HepG2 (cell line): ENCODE data around the gene TMPRSS7. TPM values are rescaled to one million over a fixed set of nuclear protein-coding genes. Genes with fewer than 3 reads are reported as not detected.

Experiments used
- ATAC-seq: fragments of 200-7000 bp; cut with Tn5 transposase; 3 replicates; pipeline ENCODE4 v1.9.1; 2020; ENCODE audit warnings: mild to moderate bottlenecking, moderate library complexity
- BruUV-seq: library from RNA; stranded (reverse); fragments of 400-500 nt; replicated peaks from 2 replicates; lab custom pipeline; 2021; lab: Mats Ljungman, UMichigan
- CTCF ChIA-PET: fragments of 300-600 bp; formaldehyde crosslinking; extraction: SDS; loops from one replicate; lab custom pipeline; 2021; ENCODE audit warnings: low total read pairs, inconsistent platforms, low intra/inter-chr PET ratio; lab: Yijun Ruan, JAX
- POLR2A ChIA-PET: fragments of 350-600 bp; sonication (Branson Sonifier 250); formaldehyde crosslinking; loops from one replicate; lab custom pipeline; 2020; ENCODE audit warnings: antibody characterized with exemption, inconsistent platforms; lab: Yijun Ruan, JAX
- DNase-seq: peaks from one replicate; pipeline ENCODE4 v3.0.0-alpha.2; 2015; ENCODE audit warnings: low spot score
- FAIRE-seq: peaks from 3 replicates; lab custom pipeline; 2011; peaks lifted over from hg19 to GRCh38; lab: Jason Lieb, UNC
- H2AFZ ChIP-seq: one replicate; pipeline ENCODE4 v1.6.1; 2011; ENCODE audit warnings: low read length, inconsistent platforms
- H3K27ac ChIP-seq: fragments of 300-600 bp; 3 replicates; pipeline ENCODE4 v1.8.0; 2011; ENCODE audit warnings: mixed run types, mild to moderate bottlenecking, mixed read lengths, low read length, inconsistent platforms; ENCODE audit not compliant: insufficient read depth; ENCODE audit errors: extremely low read length
- H3K27me3 ChIP-seq, 2 experiments: fragments of 200-600 bp in 1 of 2; 2 replicates in 1 of 2; 3 replicates in 1 of 2; pipeline versions ENCODE4 v1.6.0 to v1.8.0; 2011; ENCODE audit warnings: low read length in 2 of 2, mild to moderate bottlenecking in 2 of 2, moderate library complexity in 2 of 2, inconsistent platforms in 1 of 2; ENCODE audit not compliant: insufficient read depth in 2 of 2, control insufficient read depth in 1 of 2
- H3K36me3 ChIP-seq, 2 experiments: fragments of 200-600 bp in 1 of 2; replicated peaks in 1 of 2; 2 replicates in 1 of 2; 3 replicates in 1 of 2; pipeline versions ENCODE4 v1.5.1 to v1.8.0; 2011; ENCODE audit warnings: low read length in 2 of 2, inconsistent platforms in 1 of 2; ENCODE audit not compliant: insufficient read depth in 2 of 2, control insufficient read depth in 1 of 2
- H3K4me1 ChIP-seq: 2 replicates; pipeline ENCODE4 v1.5.1; 2012; ENCODE audit warnings: low read length, inconsistent platforms; ENCODE audit not compliant: insufficient read depth
- H3K4me2 ChIP-seq: 2 replicates; pipeline ENCODE4 v1.6.0; 2011; ENCODE audit warnings: low read depth, low read length, inconsistent platforms
- H3K4me3 ChIP-seq, 3 experiments: fragments of 200-600 bp in 1 of 3; sonication (generic), shearing (Covaris generic) in 1 of 3; replicated peaks in 1 of 3; 2 replicates each; pipeline ENCODE4 v1.5.1; 2011 to 2016; ENCODE audit warnings: low read length in 3 of 3, inconsistent platforms in 2 of 3, low read depth in 2 of 3, mild to moderate bottlenecking in 2 of 3, control low read depth in 1 of 3, mixed read lengths in 1 of 3; ENCODE audit not compliant: insufficient read depth in 1 of 3
- H3K79me2 ChIP-seq: one replicate; pipeline ENCODE4 v1.6.1; 2011; ENCODE audit warnings: low read length, inconsistent platforms; ENCODE audit not compliant: insufficient read depth
- H3K9ac ChIP-seq: 2 replicates; pipeline ENCODE4 v1.6.0; 2011; ENCODE audit warnings: mild to moderate bottlenecking, low read depth, low read length, inconsistent platforms; ENCODE audit not compliant: insufficient read depth
- H3K9me3 ChIP-seq: 2 replicates; pipeline ENCODE4 v1.5.1; 2012; ENCODE audit warnings: mild to moderate bottlenecking, low read length
- H4K20me1 ChIP-seq: 2 replicates; pipeline ENCODE4 v1.6.0; 2011; ENCODE audit warnings: inconsistent platforms, mild to moderate bottlenecking, low read length, moderate library complexity; ENCODE audit not compliant: insufficient read depth
- ARHGAP35 ChIP-seq: sonication (generic); formaldehyde crosslinking; IDR thresholded peaks from 2 replicates; pipeline ENCODE4 v1.9.0; 2022; ENCODE audit warnings: mild to moderate bottlenecking, inconsistent platforms, moderate library complexity, missing genetic modification reagents, borderline replicate concordance
- EHMT2 ChIP-seq: fragments of 200-600 bp; sonication (generic); IDR thresholded peaks from 2 replicates; pipeline ENCODE4 v1.7.0; 2017; ENCODE audit warnings: antibody characterized with exemption, low read depth, low read length, borderline replicate concordance
- ETS1 ChIP-seq: sonication (generic); formaldehyde crosslinking; IDR thresholded peaks from 2 replicates; pipeline ENCODE4 v1.4.0; 2020; ENCODE audit warnings: missing genetic modification reagents
- FLYWCH1 ChIP-seq: sonication (generic); formaldehyde crosslinking; IDR thresholded peaks from 2 replicates; pipeline ENCODE4 v1.8.1; 2023; ENCODE audit warnings: mild to moderate bottlenecking, missing genetic modification reagents
- FOXA1 ChIP-seq, 2 experiments: fragments of 450-650 bp in 1 of 2; sonication (generic) in 1 of 2; formaldehyde crosslinking in 1 of 2; IDR thresholded peaks; 2 replicates each; pipeline versions ENCODE4 v1.4.0 to v1.6.1; 2016 to 2020; ENCODE audit warnings: missing genetic modification reagents in 1 of 2
- LCORL ChIP-seq, 2 experiments: fragments of 450-650 bp in 1 of 2; sonication (generic) in 1 of 2; formaldehyde crosslinking in 1 of 2; IDR thresholded peaks; 2 replicates each; pipeline versions ENCODE4 v1.5.0 to v1.6.1; 2017 to 2020; ENCODE audit warnings: antibody characterized with exemption in 1 of 2, missing genetic modification reagents in 1 of 2
- NR2F6 ChIP-seq, 2 experiments: IDR thresholded peaks; 2 replicates each; pipeline ENCODE4 v1.6.1; 2016; ENCODE audit warnings: antibody characterized with exemption in 1 of 2, mild to moderate bottlenecking in 1 of 2
- SP4 ChIP-seq: sonication (generic); formaldehyde crosslinking; IDR thresholded peaks from 2 replicates; pipeline ENCODE4 v1.8.1; 2023; ENCODE audit warnings: mild to moderate bottlenecking, missing genetic modification reagents
- ZNF468 ChIP-seq: sonication (generic); formaldehyde crosslinking; IDR thresholded peaks from 2 replicates; pipeline ENCODE4 v1.8.0; 2022; ENCODE audit warnings: mild to moderate bottlenecking, moderate library complexity, missing genetic modification reagents
- ZNF597 ChIP-seq: sonication (generic); formaldehyde crosslinking; IDR thresholded peaks from 2 replicates; pipeline ENCODE4 v1.5.0; 2020; ENCODE audit warnings: missing genetic modification reagents
- ZNF713 ChIP-seq: sonication (generic); formaldehyde crosslinking; IDR thresholded peaks from 2 replicates; pipeline ENCODE4 v1.4.0; 2020; ENCODE audit warnings: mild to moderate bottlenecking, missing genetic modification reagents
- ZNF761 ChIP-seq: sonication (generic); formaldehyde crosslinking; conservative IDR thresholded peaks from 2 replicates; pipeline ENCODE4 v1.4.0; 2020; ENCODE audit warnings: mild to moderate bottlenecking, missing genetic modification reagents
- ZNF800 ChIP-seq: sonication (generic); formaldehyde crosslinking; IDR thresholded peaks from 2 replicates; pipeline ENCODE4 v1.4.0; 2020; ENCODE audit warnings: missing genetic modification reagents
- WGBS: methylation state at CpG from one replicate; pipeline ENCODE4 v1.1.6; 2017; ENCODE audit warnings: low lambda C conversion rate; 5-methylcytosine and 5-hydroxymethylcytosine counted together
- in situ Hi-C: cut with HindIII; loops from 2 replicates; pipeline ENCODE4 v1.10.0; 2017; ENCODE audit warnings: low pct_unique_long_range_greater_than_20kb; ENCODE audit not compliant: extremely low pct_ligation_motif_present
- intact Hi-C: fragments of 100-400 bp; cut with micrococcal nuclease; formaldehyde crosslinking; loops from one replicate; pipeline ENCODE4 v1.10.0; 2022; ENCODE audit not compliant: unreplicated experiment
- polyA plus RNA-seq, 8 experiments: library from polyadenylated mRNA; depleted of rRNA in 3 of 8; stranded (reverse) in 7 of 8; unstranded in 1 of 8; fragments of >200 nt; fragmentation: Illumina TruSeq in 4 of 8; extraction: Trizol in 4 of 8; gene quantifications; 2 replicates each; pipeline versions ENCODE4 v1.2.1 to v1.2.3, GENCODE V29; 2011 to 2016; ENCODE audit warnings: low read depth in 4 of 8, missing spikeins in 1 of 8, mixed read lengths in 1 of 8; ENCODE audit not compliant: insufficient read depth in 1 of 8
- total RNA-seq, 5 experiments: library from RNA; depleted of rRNA; stranded (reverse); fragments of >200 nt; fragmentation: Illumina TruSeq; extraction: Trizol; gene quantifications; 2 replicates each; pipeline ENCODE4 v1.2.3, GENCODE V29; 2016; ENCODE audit warnings: low read depth in 1 of 5

TMPRSS7 gene
- total and polyA plus RNA-seq, 2 of the 13 experiments (the other 11 are each of a cell fraction or from before 2014, with no cell fraction given), result not detected

GRCh38 chr3:112010636-112011035 lies 23.9 kb upstream of the TMPRSS7 start:
- in situ Hi-C loops (no loop called here), intact Hi-C loops (loop anchor here (10.0 kb wide), 1 partner anchor 436 kb away; no protein-coding TSS in a partner anchor)
- H2AFZ ChIP-seq, result no peak overlapping the region
- no peak overlapping the region for H3K9ac ChIP-seq
- no peaks in the 10 kb centered on the region for H4K20me1 ChIP-seq
- ChIA-PET CTCF (no interaction called here), POLR2A (interaction anchor here (0.9 kb wide), 1 partner anchor 32 kb away, joined by 3 read pairs; the partner anchor contains the start of gene ABHD10)
- no peak for FAIRE-seq
- H3K36me3 ChIP-seq, result no peaks in the 10 kb centered on the region
- no peaks in the 10 kb centered on the region for H3K79me2 ChIP-seq
- H3K27ac ChIP-seq, result no peak overlapping the region
- H3K27me3 ChIP-seq, result peaks cover 0 to 5% of the 10 kb centered on the region in 2 experiments; a peak in 1 of 5 replicates
- no peaks in the 10 kb centered on the region for H3K9me3 ChIP-seq
- H3K4me2 ChIP-seq, result no peak overlapping the region
- H3K4me1 ChIP-seq, result peaks cover 17% of the 10 kb centered on the region
- no peak for TF ChIP-seq ETS1
- TF ChIP-seq SP4 (CRISPR knock-in tag), result no peak
- TF ChIP-seq FLYWCH1 (CRISPR knock-in tag), result no peak
- no peak for TF ChIP-seq LCORL (IDR thresholded peaks at IDR 0.05)
- TF ChIP-seq LCORL (CRISPR knock-in tag; IDR thresholded peaks at IDR 0.05), result no peak
- no peak for TF ChIP-seq ZNF761 (CRISPR knock-in tag)
- TF ChIP-seq ZNF713 (CRISPR knock-in tag), result no peak
- TF ChIP-seq EHMT2, result no peak
- no peak for TF ChIP-seq ZNF468 (CRISPR knock-in tag)
- TF ChIP-seq NR2F6 (IDR thresholded peaks at IDR 0.05), result no peak
- TF ChIP-seq NR2F6 (CRISPR knock-in tag; IDR thresholded peaks at IDR 0.05), result no peak
- no peak for TF ChIP-seq ZNF800 (CRISPR knock-in tag)
- no peak for TF ChIP-seq FOXA1 (IDR thresholded peaks at IDR 0.05)
- TF ChIP-seq FOXA1 (CRISPR knock-in tag; IDR thresholded peaks at IDR 0.05), result no peak
- no peak for TF ChIP-seq ZNF597 (CRISPR knock-in tag)
- no peak for TF ChIP-seq ARHGAP35
- no TSS peak for BruUV-seq
- no peak for DNase-seq
- ATAC-seq, result no peak
- WGBS, result 34% methylated on average over 3 of the region's 3 CpGs
- no peak overlapping the region for H3K4me3 ChIP-seq
